ENCODE measurements around the gene UBTD1.

DNA sequence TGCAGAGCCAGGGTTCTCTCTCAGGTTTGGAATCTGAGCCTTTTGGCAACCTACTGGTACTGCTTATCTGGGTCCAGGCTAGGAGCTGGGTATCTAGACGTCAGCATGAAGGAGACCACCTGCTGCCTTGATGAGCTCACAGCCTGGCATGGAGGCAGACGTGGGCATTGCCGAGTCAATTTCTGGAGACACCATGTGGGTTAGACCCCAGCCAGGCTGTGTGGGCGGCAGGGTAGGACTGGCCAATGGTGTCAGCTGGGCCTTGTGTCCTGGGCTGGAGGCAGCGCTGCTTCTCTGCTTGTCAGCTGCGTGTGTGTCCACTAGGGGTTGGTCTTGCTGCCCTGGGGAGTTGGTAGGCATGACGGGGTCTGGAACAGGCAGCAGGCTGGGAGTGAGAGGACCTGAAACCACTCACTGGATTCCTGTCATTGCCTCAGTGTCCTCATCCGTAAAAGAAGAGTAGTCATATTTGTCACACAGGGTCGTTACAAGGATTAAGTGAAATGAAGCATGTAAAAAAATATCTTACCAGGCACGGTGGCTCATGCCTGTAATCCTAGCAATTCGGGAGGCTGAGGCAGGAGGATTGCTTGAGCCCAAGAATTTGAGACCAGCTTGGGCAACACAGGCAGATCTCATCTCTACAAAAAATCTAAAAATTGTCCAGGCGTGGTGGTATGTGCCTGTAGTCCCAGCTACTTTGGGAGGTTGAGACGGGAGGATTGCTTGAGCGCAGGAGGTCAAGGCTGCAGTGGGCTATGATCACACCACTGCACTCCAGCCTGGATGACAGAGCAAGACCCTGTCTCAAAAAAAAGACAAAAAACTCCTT lies 42.2 kb downstream of the UBTD1 start:
- TF ChIP-seq POLR2AphosphoS5 (IDR thresholded peaks at IDR 0.05) = no peak
- TF ChIP-seq, protein P1, sequence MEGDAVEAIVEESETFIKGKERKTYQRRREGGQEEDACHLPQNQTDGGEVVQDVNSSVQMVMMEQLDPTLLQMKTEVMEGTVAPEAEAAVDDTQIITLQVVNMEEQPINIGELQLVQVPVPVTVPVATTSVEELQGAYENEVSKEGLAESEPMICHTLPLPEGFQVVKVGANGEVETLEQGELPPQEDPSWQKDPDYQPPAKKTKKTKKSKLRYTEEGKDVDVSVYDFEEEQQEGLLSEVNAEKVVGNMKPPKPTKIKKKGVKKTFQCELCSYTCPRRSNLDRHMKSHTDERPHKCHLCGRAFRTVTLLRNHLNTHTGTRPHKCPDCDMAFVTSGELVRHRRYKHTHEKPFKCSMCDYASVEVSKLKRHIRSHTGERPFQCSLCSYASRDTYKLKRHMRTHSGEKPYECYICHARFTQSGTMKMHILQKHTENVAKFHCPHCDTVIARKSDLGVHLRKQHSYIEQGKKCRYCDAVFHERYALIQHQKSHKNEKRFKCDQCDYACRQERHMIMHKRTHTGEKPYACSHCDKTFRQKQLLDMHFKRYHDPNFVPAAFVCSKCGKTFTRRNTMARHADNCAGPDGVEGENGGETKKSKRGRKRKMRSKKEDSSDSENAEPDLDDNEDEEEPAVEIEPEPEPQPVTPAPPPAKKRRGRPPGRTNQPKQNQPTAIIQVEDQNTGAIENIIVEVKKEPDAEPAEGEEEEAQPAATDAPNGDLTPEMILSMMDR (IDR thresholded peaks at IDR 0.05 in 8 of 11, conservative IDR thresholded peaks at IDR 0.05 in 3 of 11) = no peak

All from spleen (tissue), 7 donors.